ENCODE measurements around the gene SRGAP1. TPM values are rescaled to one million over a fixed set of nuclear protein-coding genes. Genes with fewer than 3 reads are reported as not detected.
"Not testable (repeated sequence)": the region's sequence is repeated elsewhere in the genome, so short reads cannot be mapped to it uniquely, and the experiment has no call there.

SRGAP1 gene
- polyA plus RNA-seq, 6 donors from 2014 or later, result 0.01 to 0.26 (median 0.05) TPM

DNA sequence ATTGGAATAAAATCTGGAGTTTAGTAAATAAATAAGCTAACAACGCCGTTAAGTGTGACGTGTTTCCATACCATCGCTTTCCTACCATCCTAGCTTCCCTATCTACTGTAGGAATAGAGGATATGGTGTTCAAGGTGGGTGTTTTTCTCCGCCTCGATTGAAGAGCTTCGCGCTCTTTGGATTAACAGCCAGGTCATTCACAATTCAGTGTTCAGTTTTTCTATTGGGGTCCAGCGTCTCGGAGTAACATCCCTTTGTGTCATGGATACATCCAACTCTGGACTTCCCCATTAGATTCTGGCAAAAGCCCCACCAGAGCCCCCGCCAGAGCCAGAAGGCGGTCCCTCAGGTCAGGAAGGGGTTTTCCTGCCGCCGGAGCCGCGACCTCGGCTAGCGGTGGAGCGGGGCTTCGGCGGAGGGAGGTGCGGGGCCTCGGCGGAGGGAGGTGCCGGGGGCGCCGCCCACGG, 1.2 kb upstream of the SRGAP1 start:
- ATAC-seq (ENCODE audit: low read depth in 2 of 2), result peak; percentile 54
- no peaks in the 10 kb centered on the region for H3K36me3 Mint-ChIP-seq
- H3K27me3 Mint-ChIP-seq, result peaks cover 25 to 40% (median 28%) of the 10 kb centered on the region in 3 donors
- peak overlapping the region; percentile 61 to 90 (median 70) for H3K4me3 Mint-ChIP-seq
- DNase-seq, result no peak
- peaks cover 8 to 11% (median 10%) of the 10 kb centered on the region in 3 donors for H3K4me1 Mint-ChIP-seq
- peak overlapping the region in 2 of 6 donors; percentile 12 to 78 for H3K27ac Mint-ChIP-seq
- peaks cover 0 to 2% (median 0%) of the 10 kb centered on the region in 7 donors for H3K9me3 Mint-ChIP-seq

GRCh38 chr12:63843721-63844390, 644 bp upstream of the SRGAP1 start:
- Mint-ChIP-seq H3K4me1 (peaks cover 8 to 11% (median 10%) of the 10 kb centered on the region in 3 donors), H3K27ac (no peak overlapping the region), H3K9me3 (peaks cover 0 to 2% (median 0%) of the 10 kb centered on the region in 7 donors), H3K27me3 (peaks cover 28 to 40% (median 29%) of the 10 kb centered on the region in 3 donors), H3K4me3 (peak overlapping the region in 6 of 8 donors; percentile 56 to 90 (median 75)), H3K36me3 (no peaks in the 10 kb centered on the region)
- DNase-seq, result peak; percentile 68
- ATAC-seq (ENCODE audit: low read depth in 2 of 2), result peak; percentile 89 to 94

- no peaks in the 10 kb centered on the region for H3K36me3 Mint-ChIP-seq
- H3K27me3 Mint-ChIP-seq, result peaks cover 24 to 33% (median 28%) of the 10 kb centered on the region in 3 donors
- no peak overlapping the region for H3K27ac Mint-ChIP-seq
Measured at GRCh38 chr12:63845726-63846125, 1.2 kb downstream of the SRGAP1 start.

DNA sequence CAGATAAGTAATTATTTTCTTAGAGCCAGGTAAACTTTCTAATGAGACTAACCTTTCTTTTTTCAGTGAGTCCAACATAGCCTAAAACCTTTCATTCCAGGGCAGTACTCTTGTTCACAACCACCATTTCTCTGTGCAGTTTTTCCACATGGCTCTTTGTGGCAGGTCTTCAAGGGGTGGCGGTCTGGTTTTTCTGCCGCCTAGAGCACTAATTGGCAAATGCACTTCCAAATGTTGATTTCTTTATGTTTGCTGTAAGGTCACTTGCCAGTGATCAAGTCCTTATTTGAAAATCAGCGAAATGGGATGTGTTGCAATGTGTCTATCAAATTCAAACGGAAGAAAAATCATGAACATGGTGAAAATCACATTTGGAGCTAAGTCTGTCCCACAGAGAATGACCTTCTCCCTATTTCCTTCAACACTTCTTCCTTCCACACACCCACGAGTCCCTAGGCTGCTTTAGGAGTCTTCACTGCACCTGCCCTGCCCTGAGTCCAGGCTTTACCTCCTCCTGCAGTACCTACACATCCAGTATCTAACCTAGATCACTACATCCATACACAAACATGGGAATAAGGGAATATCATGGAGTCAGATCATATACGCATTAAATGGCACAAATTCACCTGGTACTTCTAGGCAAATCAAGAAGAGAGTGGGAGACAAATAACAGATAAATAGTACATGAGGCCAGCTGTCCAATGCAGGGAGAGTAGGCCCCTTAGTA, 1.9 kb downstream of the SRGAP1 start:
- DNase-seq, result no peak
- ATAC-seq (ENCODE audit: low read depth in 2 of 2), result no peak
- Mint-ChIP-seq H3K4me3 (peak overlapping the region in 1 of 8 donors; percentile 31), H3K36me3 (no peaks in the 10 kb centered on the region), H3K4me1 (peaks cover 8 to 11% (median 10%) of the 10 kb centered on the region in 3 donors), H3K9me3 (peaks cover 0 to 2% (median 0%) of the 10 kb centered on the region in 7 donors), H3K27me3 (peaks cover 24 to 33% (median 28%) of the 10 kb centered on the region in 3 donors), H3K27ac (no peak overlapping the region)

More at GRCh38 chr12:63845726-63846125, 1.2 kb downstream of the SRGAP1 start:
- Mint-ChIP-seq H3K4me1 (peaks cover 8 to 11% (median 10%) of the 10 kb centered on the region in 3 donors), H3K4me3 (peak overlapping the region in 1 of 8 donors; percentile 84), H3K9me3 (peaks cover 0 to 2% (median 0%) of the 10 kb centered on the region in 7 donors)
- no peak for ATAC-seq (ENCODE audit: low read depth in 2 of 2)
- no peak for DNase-seq

GRCh38 chr12:63848450-63848849, 4.0 kb downstream of the SRGAP1 start:
- Mint-ChIP-seq H3K4me1 (peaks cover 7 to 8% (median 7%) of the 10 kb centered on the region in 3 donors), H3K27ac (no peak overlapping the region), H3K27me3 (peaks cover 17 to 28% (median 25%) of the 10 kb centered on the region in 3 donors), H3K4me3 (no peak overlapping the region), H3K9me3 (no peaks in the 10 kb centered on the region), H3K36me3 (no peaks in the 10 kb centered on the region)
- no peak for DNase-seq
- ATAC-seq (ENCODE audit: low read depth in 2 of 2), result no peak

GRCh38 chr12:63849106-63849620, 4.7 kb downstream of the SRGAP1 start:
- H3K27ac Mint-ChIP-seq, result no peak overlapping the region
- peaks cover 17 to 28% (median 25%) of the 10 kb centered on the region in 3 donors for H3K27me3 Mint-ChIP-seq
- H3K9me3 Mint-ChIP-seq, result no peaks in the 10 kb centered on the region
- peaks cover 7 to 8% (median 7%) of the 10 kb centered on the region in 3 donors for H3K4me1 Mint-ChIP-seq
- no peak for ATAC-seq (ENCODE audit: low read depth in 2 of 2)
- no peak overlapping the region for H3K4me3 Mint-ChIP-seq
- no peaks in the 10 kb centered on the region for H3K36me3 Mint-ChIP-seq
- DNase-seq, result no peak

GRCh38 chr12:63849641-63850040, 5.1 kb downstream of the SRGAP1 start:
- peaks cover 3 to 5% (median 4%) of the 10 kb centered on the region in 3 donors for H3K4me1 Mint-ChIP-seq
- H3K9me3 Mint-ChIP-seq, result no peaks in the 10 kb centered on the region
- no peak for ATAC-seq (ENCODE audit: low read depth in 2 of 2)
- no peak for DNase-seq
- H3K36me3 Mint-ChIP-seq, result no peaks in the 10 kb centered on the region
- no peak overlapping the region for H3K4me3 Mint-ChIP-seq
- no peak overlapping the region for H3K27ac Mint-ChIP-seq
- peaks cover 15 to 24% (median 21%) of the 10 kb centered on the region in 3 donors for H3K27me3 Mint-ChIP-seq

GRCh38 chr12:63853978-63854377, 9.5 kb downstream of the SRGAP1 start:
- Mint-ChIP-seq H3K27me3 (peaks cover 0 to 9% (median 6%) of the 10 kb centered on the region in 3 donors), H3K36me3 (no peaks in the 10 kb centered on the region)
- ATAC-seq (ENCODE audit: low read depth in 2 of 2), result no peak

GRCh38 chr12:63855299-63855698, 10.8 kb downstream of the SRGAP1 start:
- no peaks in the 10 kb centered on the region for H3K4me1 Mint-ChIP-seq
- no peaks in the 10 kb centered on the region for H3K36me3 Mint-ChIP-seq
- peaks cover 0 to 9% (median 6%) of the 10 kb centered on the region in 3 donors for H3K27me3 Mint-ChIP-seq
- ATAC-seq (ENCODE audit: low read depth in 2 of 2), result no peak
- no peak for DNase-seq
- no peaks in the 10 kb centered on the region for H3K9me3 Mint-ChIP-seq
- no peak overlapping the region for H3K4me3 Mint-ChIP-seq
- H3K27ac Mint-ChIP-seq, result no peak overlapping the region

More at GRCh38 chr12:63853978-63854377, 9.5 kb downstream of the SRGAP1 start:
- Mint-ChIP-seq H3K4me3 (no peak overlapping the region), H3K9me3 (no peaks in the 10 kb centered on the region), H3K4me1 (no peaks in the 10 kb centered on the region), H3K27ac (no peak overlapping the region)
- no peak for DNase-seq

GRCh38 chr12:63857771-63858670, 13.5 kb downstream of the SRGAP1 start:
- H3K36me3 Mint-ChIP-seq, result no peaks in the 10 kb centered on the region
- no peaks in the 10 kb centered on the region for H3K4me1 Mint-ChIP-seq
- peaks cover 5 to 9% (median 6%) of the 10 kb centered on the region in 3 donors for H3K27me3 Mint-ChIP-seq
- H3K9me3 Mint-ChIP-seq, result no peaks in the 10 kb centered on the region
- H3K27ac Mint-ChIP-seq, result no peak overlapping the region
- H3K4me3 Mint-ChIP-seq, result no peak overlapping the region
- no peak for ATAC-seq (ENCODE audit: low read depth in 2 of 2)
- no peak for DNase-seq

DNA sequence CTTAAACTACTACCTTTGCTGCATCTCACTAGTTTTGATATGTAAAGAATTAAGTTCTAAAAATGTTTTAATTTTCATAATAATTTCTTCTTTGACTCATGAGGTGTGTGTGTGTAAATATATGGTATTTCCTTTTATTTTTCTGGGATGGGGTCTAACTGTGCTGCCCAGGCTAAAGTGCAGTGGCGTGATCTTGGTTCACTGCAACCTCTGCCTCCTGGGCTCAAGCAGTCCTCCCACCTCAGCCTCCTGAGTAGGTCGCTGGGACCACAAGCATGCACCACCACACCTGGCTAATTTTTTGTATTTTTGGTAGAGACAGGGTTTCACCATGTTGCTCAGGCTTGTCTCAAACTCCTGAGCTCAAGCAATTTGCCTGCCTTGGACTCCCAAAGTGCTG, 15.4 kb downstream of the SRGAP1 start:
- not testable (repeated sequence) for H3K36me3 Mint-ChIP-seq; ATAC-seq (ENCODE audit: low read depth in 2 of 2); H3K27ac Mint-ChIP-seq; H3K4me3 Mint-ChIP-seq; H3K9me3 Mint-ChIP-seq; H3K4me1 Mint-ChIP-seq; H3K27me3 Mint-ChIP-seq; DNase-seq

- Mint-ChIP-seq H3K27me3 (peaks cover 0 to 5% (median 0%) of the 10 kb centered on the region in 3 donors), H3K9me3 (no peaks in the 10 kb centered on the region), H3K27ac (no peak overlapping the region), H3K4me1 (no peaks in the 10 kb centered on the region), H3K4me3 (no peak overlapping the region), H3K36me3 (no peaks in the 10 kb centered on the region)
- ATAC-seq (ENCODE audit: low read depth in 2 of 2) (no peak), DNase-seq (no peak)
Measured at GRCh38 chr12:63862187-63862968, 17.9 kb downstream of the SRGAP1 start.
